HG03196 (cell line): ENCODE data around the gene ZNF618.

ENCODE experiments used
- ATAC-seq: cut with Tn5 transposase; IDR thresholded peaks from one replicate; pipeline ENCODE4 v1.9.1; 2021; ENCODE audit not compliant: unreplicated experiment

The ZNF618 gene, protein sequence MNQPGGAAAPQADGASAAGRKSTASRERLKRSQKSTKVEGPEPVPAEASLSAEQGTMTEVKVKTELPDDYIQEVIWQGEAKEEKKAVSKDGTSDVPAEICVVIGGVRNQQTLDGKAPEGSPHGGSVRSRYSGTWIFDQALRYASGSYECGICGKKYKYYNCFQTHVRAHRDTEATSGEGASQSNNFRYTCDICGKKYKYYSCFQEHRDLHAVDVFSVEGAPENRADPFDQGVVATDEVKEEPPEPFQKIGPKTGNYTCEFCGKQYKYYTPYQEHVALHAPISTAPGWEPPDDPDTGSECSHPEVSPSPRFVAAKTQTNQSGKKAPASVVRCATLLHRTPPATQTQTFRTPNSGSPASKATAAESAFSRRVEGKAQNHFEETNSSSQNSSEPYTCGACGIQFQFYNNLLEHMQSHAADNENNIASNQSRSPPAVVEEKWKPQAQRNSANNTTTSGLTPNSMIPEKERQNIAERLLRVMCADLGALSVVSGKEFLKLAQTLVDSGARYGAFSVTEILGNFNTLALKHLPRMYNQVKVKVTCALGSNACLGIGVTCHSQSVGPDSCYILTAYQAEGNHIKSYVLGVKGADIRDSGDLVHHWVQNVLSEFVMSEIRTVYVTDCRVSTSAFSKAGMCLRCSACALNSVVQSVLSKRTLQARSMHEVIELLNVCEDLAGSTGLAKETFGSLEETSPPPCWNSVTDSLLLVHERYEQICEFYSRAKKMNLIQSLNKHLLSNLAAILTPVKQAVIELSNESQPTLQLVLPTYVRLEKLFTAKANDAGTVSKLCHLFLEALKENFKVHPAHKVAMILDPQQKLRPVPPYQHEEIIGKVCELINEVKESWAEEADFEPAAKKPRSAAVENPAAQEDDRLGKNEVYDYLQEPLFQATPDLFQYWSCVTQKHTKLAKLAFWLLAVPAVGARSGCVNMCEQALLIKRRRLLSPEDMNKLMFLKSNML

DNA sequence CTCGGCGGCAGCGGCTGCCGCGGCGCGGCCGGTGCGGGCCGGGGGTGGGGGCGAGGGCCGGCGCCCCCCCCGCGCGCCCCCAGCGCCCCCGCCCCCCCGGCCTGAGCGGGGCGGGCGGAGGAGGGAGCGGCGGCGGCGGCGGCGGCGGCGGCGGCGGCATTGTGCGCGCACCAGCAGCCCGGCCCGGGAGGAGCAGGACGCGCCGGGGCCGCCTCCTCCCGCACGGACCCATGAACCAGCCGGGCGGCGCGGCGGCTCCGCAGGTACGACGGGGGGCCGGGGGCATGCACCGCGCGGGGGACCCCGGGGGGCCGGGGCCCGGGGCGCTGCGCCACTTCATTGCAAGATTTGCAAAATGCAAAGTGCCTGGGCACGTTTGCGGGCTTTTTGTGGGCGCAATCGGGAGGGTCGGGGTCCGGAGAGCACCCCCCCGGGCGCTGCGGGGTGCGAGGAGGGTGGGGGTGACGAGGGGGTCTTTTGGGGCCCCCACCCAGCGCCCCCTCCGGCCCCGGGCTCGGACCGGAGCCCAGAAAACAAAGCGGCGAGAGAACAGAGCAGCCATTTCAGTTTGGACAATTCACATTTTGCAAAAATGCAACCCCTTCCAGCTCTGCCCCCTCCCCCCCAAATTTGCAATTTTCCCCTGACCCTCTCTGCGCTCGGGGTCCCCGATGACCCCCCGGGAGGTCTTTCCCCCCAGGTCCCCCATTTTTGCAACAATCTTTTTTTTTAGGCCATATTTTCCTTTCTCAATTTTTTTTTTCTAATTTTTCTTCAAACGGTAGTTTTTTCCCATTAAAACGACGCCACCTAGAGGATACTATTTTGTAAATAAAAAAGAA is at the start of gene ZNF618:
TSS of gene ZNF618 (plus strand) at position 159 of the 842 bp plus-strand sequence. CDS start at position 231, 72 bp downstream.
- ATAC-seq = no peak

DNA sequence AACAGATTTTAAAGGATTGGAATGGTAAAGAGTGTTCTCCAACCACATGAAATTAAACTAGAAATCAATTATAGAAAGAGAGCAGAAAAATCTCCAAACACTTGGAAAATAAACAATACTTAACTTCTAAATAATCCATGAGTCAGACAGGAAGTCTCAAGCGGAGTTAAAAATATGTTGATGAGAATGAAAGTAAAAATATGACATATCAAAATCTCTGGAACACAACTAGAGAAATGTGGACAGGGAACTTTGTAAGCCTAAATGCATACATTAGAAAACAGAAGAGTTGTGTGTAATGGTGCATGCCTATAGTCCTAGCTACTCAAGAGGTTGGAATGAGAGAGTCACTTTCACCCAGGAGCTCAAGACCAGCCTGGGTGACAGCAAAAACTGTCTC is 47.9 kb upstream of the ZNF618 start:
- no peak for ATAC-seq

DNA sequence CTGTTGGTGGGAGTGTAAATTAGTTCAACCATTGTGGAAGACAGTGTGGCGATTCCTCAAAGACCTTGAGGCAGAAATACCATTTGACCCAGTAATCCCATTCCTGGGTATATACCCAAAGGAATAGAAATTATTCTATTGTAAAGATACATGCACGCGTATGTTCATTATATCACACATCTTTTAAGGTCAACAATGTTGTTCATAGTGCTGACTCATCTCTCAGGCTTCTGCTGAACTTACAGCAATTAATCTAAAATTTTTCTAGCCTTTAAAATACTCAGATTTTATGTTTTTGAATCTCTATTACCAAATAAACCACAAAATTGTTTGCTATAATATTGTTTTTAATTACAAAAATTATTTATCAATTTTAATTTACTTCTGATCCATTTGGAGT is 38.8 kb upstream of the ZNF618 start:
- ATAC-seq = no peak

DNA sequence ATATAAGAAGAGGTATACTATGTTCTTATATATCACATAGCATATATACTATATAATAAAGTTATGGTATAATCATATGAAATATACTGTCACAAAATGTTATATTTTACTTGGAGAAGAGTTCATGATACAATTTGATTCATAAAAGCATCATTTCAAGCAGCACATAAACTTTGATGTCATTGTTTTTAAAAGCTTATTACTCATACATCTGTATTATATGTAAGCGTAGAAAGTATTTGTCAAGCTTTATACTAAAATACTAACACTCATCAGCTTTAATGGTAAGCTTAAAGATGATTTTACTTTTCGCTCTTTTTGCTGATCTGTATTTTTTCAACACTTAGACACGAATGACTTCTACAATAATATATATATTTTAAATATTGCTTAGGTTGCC is 34.0 kb upstream of the ZNF618 start:
- no peak for ATAC-seq

DNA sequence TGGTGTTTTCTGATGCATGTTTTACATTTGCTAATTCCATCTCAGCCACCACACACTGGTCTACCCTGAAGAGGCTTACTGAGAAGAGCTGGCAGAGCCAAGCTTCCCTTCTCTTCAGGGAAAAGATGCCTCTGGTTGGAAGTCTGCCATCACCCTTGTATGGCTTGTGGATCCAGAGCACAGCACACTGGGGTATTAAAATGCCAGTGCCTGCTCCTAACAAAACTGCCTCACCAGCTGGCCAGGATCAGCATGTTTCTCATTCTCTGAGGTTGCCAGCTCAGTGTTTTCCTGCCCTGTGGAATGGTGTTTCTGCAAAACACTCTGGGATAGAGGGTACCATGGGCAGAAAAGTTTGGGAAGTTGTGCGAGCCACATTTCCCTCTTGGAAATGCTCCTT is 31.6 kb upstream of the ZNF618 start:
- no peak for ATAC-seq

DNA sequence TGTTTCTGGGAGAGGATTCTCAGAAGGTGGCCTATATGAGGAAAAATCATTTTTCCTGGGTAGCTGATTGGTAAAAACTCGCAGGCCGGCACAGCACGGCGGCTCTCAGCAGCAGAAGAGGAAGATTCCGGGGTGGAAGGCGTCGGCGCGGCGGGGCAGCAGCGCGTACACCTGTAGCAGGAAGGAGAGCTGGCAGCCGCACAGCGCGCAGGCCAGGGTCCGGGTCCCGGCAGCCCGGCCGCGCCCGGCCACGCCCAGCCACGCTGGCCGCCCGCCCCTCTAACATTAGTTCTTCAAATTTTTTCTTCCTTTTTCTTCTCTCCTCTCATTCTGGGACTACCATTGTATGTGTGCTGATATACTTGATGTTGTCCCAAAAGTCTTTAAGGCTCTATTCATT is 24.8 kb upstream of the ZNF618 start:
- ATAC-seq = no peak

DNA sequence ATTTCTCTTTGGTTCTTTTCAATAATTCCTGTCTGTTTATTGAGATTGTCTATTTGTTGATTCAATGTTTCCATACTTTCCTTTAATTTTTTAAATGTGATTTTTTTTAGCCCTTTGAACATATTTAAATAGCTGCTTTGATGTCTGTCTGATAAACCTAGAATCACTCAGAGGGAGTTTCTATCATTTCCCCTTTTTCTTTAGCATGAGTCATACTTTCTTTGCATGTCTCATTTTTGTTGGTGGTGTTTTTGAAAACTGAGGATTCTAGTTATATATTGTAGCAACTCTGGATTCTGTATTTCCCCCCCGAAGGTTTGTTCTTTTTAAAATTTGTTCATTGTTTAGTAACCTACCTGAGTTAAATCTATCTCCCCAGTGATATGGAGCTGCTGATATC is 24.2 kb upstream of the ZNF618 start:
- ATAC-seq = no peak

DNA sequence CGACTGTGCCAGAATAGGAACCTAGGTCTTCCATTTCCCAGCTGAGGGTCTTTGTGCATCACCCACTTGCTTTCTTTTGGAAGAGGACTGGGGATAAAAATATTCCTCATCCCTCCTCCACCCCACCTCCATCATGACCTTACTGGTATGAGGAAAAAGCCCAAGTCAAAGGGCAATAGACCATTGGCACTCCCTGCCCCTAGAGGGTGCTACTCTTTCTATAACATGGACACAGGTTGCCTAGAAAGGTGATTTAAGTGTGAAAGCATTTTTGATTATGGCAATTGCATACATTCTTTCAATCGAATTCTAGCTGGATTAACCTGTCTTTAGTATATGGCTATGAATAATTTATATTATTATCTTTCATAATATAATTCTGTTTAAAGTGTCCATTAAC is 22.8 kb upstream of the ZNF618 start:
- ATAC-seq = no peak

DNA sequence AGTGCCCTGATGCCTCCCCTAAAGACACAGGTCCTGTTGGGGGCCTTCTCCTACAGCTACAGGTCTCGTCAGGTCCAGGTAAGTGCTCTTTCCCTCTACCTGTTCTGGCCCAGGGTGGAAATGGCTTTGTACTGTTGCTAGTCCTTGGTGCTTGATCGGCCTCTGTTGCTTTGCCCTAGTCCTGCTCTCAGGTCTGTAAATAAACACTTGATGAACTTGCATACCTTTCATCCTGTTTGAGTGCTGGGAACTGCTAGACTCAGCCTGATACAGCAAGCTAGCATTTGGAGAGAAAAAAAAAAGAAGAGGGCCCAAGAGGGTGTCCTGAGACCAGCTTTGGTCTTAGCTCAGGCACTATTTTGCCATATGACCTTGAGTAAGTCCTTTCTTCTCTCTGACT is 21.8 kb upstream of the ZNF618 start:
- ATAC-seq = no peak

DNA sequence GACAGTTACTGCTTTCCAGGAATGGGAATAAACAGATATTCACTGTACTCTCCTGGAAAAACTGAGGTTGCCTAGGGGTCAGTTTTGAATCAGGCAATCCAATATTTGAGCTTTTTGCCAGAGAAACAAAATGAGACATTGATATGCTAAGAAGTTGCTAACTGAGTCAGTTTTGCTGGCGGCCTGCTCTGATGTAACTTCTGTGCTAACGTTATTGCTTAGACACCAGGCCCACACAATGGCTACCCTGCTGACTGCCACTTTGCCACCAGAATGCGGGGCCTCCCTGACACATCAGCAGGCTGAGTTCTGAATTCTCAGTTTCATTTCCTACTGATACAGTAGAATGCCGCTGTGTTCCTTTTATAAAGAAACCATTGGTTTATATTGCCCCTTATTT is 18.2 kb upstream of the ZNF618 start:
- no peak for ATAC-seq

DNA sequence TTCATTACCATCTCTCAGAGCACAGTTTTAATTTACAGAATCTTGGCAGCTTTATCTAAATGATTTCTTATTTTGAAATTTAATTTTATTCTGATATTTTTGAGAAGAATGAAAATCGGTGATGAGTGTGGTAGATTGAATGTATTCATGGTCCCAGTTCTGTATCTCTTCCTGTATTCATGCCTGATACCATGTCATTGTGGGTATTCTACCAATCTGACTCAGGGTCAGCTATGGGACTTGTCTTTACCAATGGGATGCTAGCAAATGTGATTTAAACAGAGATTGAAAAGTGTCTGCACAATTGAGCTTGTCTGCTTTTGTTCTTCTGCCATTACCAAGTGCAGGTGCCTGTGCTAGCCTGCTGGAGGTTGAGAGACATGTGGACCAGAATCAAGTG is 17.8 kb upstream of the ZNF618 start:
- ATAC-seq = no peak

DNA sequence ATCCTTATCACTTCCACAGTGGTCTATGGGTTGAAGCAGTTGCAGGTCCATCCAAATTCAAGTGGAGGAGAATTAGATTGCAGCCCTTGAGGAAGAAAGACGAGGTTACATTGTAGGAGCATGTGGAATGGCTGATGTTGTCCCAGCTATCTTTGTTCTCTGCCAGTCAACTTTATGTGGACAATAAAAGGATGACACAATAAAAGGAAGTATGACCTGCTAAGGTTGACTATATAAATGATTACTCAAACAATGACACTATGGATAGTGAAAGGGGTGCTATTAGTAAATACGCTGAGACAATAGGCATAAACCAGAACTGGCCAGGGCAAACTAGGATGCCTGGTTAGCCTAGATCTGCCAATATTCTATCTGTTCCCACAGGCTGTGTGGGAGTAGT is 12.8 kb upstream of the ZNF618 start:
- ATAC-seq = no peak

DNA sequence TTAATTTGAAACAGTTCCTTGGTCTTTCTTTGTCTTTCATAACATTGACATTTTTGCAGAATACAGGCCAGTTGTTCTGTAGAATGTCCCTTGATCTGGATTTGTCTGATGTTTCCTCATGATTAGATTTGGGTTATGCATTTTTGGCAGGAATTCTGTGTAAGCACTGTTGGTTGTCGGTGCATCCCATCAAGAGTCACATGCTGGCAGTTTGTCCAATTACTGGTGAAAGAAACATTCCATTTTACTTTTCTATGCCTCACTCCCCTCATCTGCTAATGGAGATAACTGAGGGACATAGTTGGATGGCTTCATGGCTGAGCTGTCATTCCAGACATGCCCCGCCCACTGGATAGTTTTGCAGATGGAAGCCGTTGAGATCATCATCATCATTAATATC is 7.6 kb upstream of the ZNF618 start:
- no peak for ATAC-seq

DNA sequence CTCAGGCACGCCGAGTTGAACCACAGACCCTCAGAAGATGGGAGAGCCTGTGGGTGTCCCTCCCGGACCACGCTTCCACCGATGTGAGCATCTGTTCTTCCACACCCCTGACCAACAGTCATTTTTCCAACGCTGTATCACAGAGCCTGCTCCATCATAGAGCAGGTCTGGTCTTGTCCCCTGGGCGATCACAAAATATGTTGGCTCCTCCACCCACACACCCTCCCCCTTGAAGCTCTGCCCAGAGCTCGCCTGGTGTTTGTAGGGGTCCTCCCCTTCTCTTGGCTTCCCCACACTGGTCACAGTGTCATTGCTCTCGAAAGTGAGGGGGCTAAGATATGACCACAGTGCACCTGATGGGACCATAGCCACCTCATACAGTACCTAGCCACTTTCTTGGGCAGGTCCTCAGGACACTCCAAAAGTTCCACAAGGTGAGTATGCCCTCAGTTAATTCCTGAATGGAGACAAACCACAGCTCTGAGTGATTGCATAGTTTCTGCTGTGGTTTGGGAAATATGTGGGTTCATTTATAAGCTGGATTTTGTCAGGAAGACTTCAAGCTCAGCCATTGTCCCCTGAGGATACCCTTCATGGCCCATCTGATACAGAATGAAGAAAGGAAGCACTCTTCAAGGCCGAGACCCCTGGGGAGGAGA is 3.5 kb upstream of the ZNF618 start:
- ATAC-seq = no peak

DNA sequence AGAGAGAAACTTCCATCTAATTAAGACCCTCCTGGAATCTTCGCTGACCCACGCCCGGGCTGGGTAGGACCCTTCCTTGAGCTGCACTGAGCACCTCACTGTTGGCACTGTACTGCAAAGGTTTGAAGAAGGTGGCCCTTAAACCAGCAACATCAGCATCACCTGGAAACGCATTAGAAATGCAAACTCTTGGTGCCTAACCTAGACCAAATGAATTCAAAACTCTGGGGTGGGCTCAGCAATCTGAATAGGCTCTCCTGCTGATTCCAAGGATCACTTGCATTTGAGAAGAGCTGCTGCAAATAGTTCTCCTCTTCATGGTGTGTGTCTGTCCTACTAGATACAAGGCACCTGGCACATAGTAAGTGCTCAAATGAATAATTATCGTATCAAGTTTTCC is 2.7 kb upstream of the ZNF618 start:
- ATAC-seq = no peak

DNA sequence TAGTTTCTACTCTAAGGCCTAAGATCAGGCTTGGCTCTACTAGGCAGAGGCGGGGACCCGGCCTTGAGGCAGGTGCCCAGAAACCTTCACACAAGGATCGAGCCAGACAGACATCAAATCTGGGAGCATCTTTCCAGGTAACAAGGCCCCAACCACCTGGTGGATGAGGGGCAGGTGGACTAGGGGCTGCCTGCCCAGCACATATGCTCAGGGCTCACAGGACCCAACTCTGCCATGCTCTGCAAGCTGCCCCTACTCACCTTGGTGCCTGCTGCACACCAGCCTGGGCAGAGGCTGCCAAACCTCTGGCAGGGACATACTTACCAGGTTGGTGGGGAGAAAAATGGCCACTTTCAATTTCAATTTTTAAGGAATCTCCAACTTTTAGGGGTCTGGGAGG is 2.2 kb upstream of the ZNF618 start:
- ATAC-seq = no peak

DNA sequence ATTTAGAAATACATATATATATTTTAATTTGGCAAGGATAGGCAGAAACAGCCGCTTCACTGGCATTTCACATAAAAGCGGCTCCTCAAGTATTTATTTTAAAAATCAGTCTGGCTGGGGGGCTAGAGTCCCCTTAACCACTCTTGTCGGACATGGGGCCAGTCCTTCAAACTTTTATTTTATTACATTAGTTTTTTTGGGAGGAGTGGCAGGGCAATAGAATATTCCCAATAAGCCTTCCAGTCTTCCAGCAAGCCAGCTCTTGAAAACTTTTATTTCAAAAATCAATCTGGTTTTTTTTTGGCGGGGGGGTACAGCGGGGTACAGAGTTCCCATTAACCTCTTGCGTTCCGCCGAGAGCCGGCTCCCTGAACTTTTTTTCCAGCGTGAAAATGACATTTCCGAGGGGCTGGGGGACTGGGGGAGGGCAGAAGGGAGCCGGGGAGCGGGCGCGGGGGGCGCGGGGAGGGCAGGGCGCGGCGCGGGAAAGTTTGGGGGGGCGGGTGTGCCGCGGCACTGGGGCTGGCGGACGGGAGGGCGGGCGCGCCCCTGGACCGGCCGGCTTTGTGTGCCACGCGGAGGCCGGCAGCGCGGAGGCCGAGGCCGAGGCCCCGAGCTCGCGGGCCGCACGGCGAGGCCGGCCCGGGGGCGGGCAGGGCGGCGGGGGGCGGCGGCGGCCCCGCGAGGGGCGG is 504 bp upstream of the ZNF618 start:
- ATAC-seq = no peak

DNA sequence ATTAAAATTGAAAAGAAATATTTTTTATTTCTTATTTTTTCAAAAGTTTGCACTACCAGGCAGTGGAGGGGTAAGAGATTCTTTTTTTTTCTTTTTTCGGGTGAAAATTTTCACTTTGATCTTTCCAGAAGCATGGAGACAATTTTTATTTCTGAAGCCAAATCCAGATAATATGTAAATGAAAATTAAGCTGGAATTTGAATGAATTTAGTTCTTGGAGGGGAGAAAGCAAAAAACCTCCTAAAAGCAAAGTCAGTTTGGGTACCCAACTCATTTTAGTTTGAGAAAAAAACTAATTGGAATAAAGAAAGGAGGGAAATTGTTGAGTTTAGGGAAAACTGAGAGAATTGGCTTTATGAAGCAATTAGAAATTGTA is 872 bp downstream of the ZNF618 start:
- ATAC-seq = no peak

DNA sequence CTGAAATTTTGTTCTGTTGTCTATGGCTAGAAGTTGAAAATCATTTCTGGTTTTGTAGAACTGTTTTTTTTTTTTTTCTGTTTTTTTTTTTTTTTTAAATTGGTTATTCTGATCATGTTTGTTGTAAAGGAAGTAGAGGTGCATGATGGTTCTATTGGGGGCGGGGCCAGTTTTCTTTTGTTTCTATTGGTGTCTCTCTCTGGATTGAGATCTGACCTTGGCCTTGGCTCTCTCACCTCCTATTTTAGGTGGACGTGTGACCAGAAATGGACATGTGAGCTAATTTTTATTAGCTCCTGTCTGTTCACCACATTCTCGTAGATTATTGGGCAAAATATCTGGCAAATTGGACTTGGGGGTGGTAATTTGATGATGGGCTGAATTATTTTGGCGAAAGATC is 3.2 kb downstream of the ZNF618 start:
- no peak for ATAC-seq

DNA sequence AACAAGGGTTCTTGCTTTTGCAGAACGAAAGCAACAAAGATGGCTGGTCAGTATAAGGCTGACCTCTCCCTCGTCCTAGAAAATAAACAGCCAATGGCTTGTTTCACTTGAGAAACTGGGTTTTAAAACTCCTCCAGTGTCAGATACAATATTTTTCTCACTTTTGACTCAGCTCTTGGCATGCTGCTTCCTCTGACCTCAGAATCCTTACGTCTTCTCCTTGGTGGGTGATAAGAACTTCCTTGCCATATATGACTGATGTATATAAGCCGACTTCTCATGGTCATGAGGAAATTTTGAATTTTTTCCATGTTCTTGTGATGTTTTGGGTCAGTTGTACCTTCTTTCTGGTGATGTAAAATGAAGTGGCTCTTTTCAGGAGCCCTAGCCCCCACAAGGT is 3.8 kb downstream of the ZNF618 start:
- no peak for ATAC-seq
